Caco-2 (cell line): ENCODE data around the gene TMPRSS3. TPM values are rescaled to one million over a fixed set of nuclear protein-coding genes. Genes with fewer than 3 reads are reported as not detected.

Experiments used
- BruUV-seq: library from RNA; stranded (reverse); fragments of 400-500 nt; replicated peaks from 2 replicates; lab custom pipeline; 2021; lab: Mats Ljungman, UMichigan
- CTCF ChIA-PET: fragments of 300-600 bp; sonication (Branson Sonifier 250); formaldehyde crosslinking; loops from one replicate; lab custom pipeline; 2022; ENCODE audit warnings: antibody characterized with exemption; lab: Charles Lee
- POLR2A ChIA-PET: fragments of 300-600 bp; sonication (Branson Sonifier 250); formaldehyde crosslinking; loops from one replicate; lab custom pipeline; 2022; ENCODE audit warnings: antibody characterized with exemption; lab: Charles Lee
- DNase-seq, 2 experiments: peaks; one replicate each; pipeline versions ENCODE4 v3.0.0 to v3.0.0-alpha.2; 2020 to 2022
- H3K27me3 ChIP-seq: replicated peaks from 2 replicates; pipeline ENCODE4 v1.6.0; 2011; ENCODE audit warnings: low read length; ENCODE audit not compliant: control insufficient read depth, insufficient read depth
- H3K36me3 ChIP-seq: 2 replicates; pipeline ENCODE4 v1.5.1; 2011; ENCODE audit warnings: low read length; ENCODE audit not compliant: control insufficient read depth, insufficient read depth
- H3K4me1 ChIP-seq: fragments of 250-450 bp; sonication (Bioruptor Pico); 2 replicates; pipeline ENCODE4 v1.5.1; 2020; ENCODE audit warnings: mild to moderate bottlenecking
- H3K4me3 ChIP-seq: 2 replicates; pipeline ENCODE4 v1.5.1; 2011; ENCODE audit warnings: low read depth, mild to moderate bottlenecking, control low read depth, low read length
- H3K9me3 ChIP-seq: fragments of 250-450 bp; sonication (Bioruptor Pico); 2 replicates; pipeline ENCODE4 v1.5.1; 2020; ENCODE audit warnings: mild to moderate bottlenecking, moderate library complexity
- H3K27ac Mint-ChIP-seq: one replicate; pipeline ENCODE4 v1.8.0; 2022; ENCODE audit warnings: mixed read lengths; ENCODE audit not compliant: unreplicated experiment
- H3K27me3 Mint-ChIP-seq: one replicate; pipeline ENCODE4 v1.8.0; 2022; ENCODE audit warnings: mixed read lengths; ENCODE audit not compliant: insufficient read depth, unreplicated experiment
- H3K36me3 Mint-ChIP-seq: one replicate; pipeline ENCODE4 v1.8.0; 2022; ENCODE audit warnings: mild to moderate bottlenecking, mixed read lengths; ENCODE audit not compliant: insufficient read depth, unreplicated experiment
- H3K4me1 Mint-ChIP-seq: one replicate; pipeline ENCODE4 v1.8.0; 2022; ENCODE audit warnings: low read depth, mixed read lengths; ENCODE audit not compliant: unreplicated experiment
- H3K4me3 Mint-ChIP-seq: one replicate; pipeline ENCODE4 v1.8.0; 2022; ENCODE audit warnings: mild to moderate bottlenecking, moderate library complexity, mixed read lengths; ENCODE audit not compliant: unreplicated experiment
- H3K9me3 Mint-ChIP-seq: one replicate; pipeline ENCODE4 v1.8.0; 2022; ENCODE audit warnings: mixed read lengths; ENCODE audit not compliant: unreplicated experiment
- CTCF ChIP-seq, 2 experiments: fragments of 200-600 bp in 1 of 2; IDR thresholded peaks; 1 replicate in 1 of 2; 2 replicates in 1 of 2; pipeline versions ENCODE4 v1.5.1 to v1.8.0; 2011 to 2022; ENCODE audit warnings: antibody characterized with exemption in 1 of 2, control low read depth in 1 of 2, inconsistent platforms in 1 of 2, low read depth in 1 of 2, low read length in 1 of 2, mild to moderate bottlenecking in 1 of 2, moderate library complexity in 1 of 2; ENCODE audit not compliant: insufficient read depth in 1 of 2, severe bottlenecking in 1 of 2, unreplicated experiment in 1 of 2
- intact Hi-C: fragments of 100-400 bp; cut with micrococcal nuclease; formaldehyde crosslinking; loops from one replicate; pipeline ENCODE4 v1.10.0; 2022; ENCODE audit not compliant: unreplicated experiment
- total RNA-seq: library from RNA; stranded (reverse); gene quantifications from 2 replicates; pipeline ENCODE4 v1.2.3, GENCODE V29; 2022

The TMPRSS3 gene
- total RNA-seq, 1 experiment from 2014 or later = not detected

- H3K27me3 Mint-ChIP-seq = no peaks in the 10 kb centered on the region
Measured at GRCh38 chr21:42365770-42366169, 30.1 kb downstream of the TMPRSS3 start.

DNA sequence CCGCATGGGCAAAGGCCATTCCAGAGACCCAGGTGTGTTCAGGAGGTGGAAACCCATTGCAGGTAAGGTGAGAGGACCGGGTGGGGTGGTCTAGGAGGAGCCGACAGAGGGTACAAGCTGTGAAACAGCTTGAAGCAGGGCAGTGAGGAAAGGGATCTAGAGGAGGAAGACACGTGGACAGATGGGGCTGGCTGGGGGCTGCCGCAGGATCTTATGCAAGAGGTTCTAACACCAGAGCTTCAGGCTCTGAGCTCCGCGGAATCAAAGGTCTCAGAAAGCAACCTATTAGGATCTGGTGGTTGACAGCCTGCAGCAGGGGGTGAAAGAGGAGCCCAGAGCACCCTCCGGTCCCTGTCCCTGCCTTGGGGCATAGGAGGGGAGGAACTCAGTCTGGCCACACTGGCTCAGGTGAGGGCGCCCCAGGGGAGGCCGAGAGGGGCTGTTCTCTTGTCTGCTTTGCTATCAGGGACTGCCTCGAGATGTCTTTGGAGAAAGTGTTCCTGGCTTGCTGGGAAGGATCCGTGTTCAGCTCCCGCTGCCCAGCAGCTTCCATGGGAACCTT is 31.5 kb downstream of the TMPRSS3 start:
- no TSS peak for BruUV-seq
- intact Hi-C loops = loop anchor here (10.0 kb wide), 1 partner anchor 50 kb away; the partner anchor contains the start of gene TFF3
- DNase-seq = no peak
- no peaks in the 10 kb centered on the region for H3K27me3 Mint-ChIP-seq
- Histone ChIP-seq H3K9me3 (no peaks in the 10 kb centered on the region), H3K27me3 (no peaks in the 10 kb centered on the region), H3K4me3 (no peak overlapping the region), H3K4me1 (peaks cover 22% of the 10 kb centered on the region), H3K36me3 (no peaks in the 10 kb centered on the region)
- POLR2A ChIA-PET = no interaction called here
- H3K9me3 Mint-ChIP-seq = no peaks in the 10 kb centered on the region
- H3K36me3 Mint-ChIP-seq = no peaks in the 10 kb centered on the region
- CTCF ChIA-PET = interaction anchor here (0.7 kb wide), 1 partner anchor 9 kb away, joined by 3 read pairs; no protein-coding TSS in a partner anchor
- no peak overlapping the region for H3K4me3 Mint-ChIP-seq
- TF ChIP-seq CTCF (IDR thresholded peaks at IDR 0.05; ENCODE audit: insufficient read depth in 1 of 2, low read depth in 1 of 2, low read length in 1 of 2, severe bottlenecking in 1 of 2, unreplicated experiment in 1 of 2) = no peak
- peaks cover 31% of the 10 kb centered on the region for H3K4me1 Mint-ChIP-seq
- no peak overlapping the region for H3K27ac Mint-ChIP-seq

More at GRCh38 chr21:42365770-42366169, 30.1 kb downstream of the TMPRSS3 start:
- no peak for TF ChIP-seq CTCF (IDR thresholded peaks at IDR 0.05; ENCODE audit: insufficient read depth in 1 of 2, low read depth in 1 of 2, low read length in 1 of 2, severe bottlenecking in 1 of 2, unreplicated experiment in 1 of 2)
- no peak for DNase-seq
- Histone ChIP-seq H3K36me3 (no peaks in the 10 kb centered on the region), H3K4me1 (peaks cover 22% of the 10 kb centered on the region), H3K27me3 (no peaks in the 10 kb centered on the region), H3K9me3 (no peaks in the 10 kb centered on the region), H3K4me3 (no peak overlapping the region)
- Mint-ChIP-seq H3K9me3 (no peaks in the 10 kb centered on the region), H3K4me3 (no peak overlapping the region), H3K27ac (no peak overlapping the region), H3K36me3 (no peaks in the 10 kb centered on the region), H3K4me1 (peaks cover 31% of the 10 kb centered on the region)
- BruUV-seq = no TSS peak
- POLR2A ChIA-PET = no interaction called here
- intact Hi-C loops = loop anchor here (5.0 to 10.0 kb wide), 2 partner anchors 33 to 51 kb away; partner anchors contain the start of gene TFF3
- CTCF ChIA-PET = interaction anchor here (0.9 kb wide), 1 partner anchor 36 kb away, joined by 3 read pairs; no protein-coding TSS in a partner anchor

DNA sequence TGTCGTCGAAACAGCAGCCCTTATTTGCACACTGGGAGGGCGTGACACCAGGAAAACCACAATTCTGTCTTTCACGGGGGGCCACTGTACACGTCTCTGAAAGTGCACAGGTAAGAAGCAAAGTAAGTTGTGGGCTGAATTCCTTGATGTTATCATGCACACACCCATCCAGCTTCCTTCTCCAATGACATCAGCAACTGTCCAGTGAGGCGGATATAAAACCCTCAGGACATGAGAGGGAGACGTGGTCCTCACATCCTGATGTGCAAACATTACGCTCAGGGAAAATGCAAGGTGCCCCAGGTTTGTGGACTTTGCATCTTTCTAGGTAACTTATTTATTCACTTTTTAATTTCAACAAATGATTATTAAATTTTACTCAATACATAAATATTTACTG is 32.5 kb downstream of the TMPRSS3 start:
- H3K4me3 ChIP-seq = no peak overlapping the region
- ChIA-PET POLR2A (no interaction called here), CTCF (no interaction called here)
- Mint-ChIP-seq H3K36me3 (no peaks in the 10 kb centered on the region), H3K4me3 (no peak overlapping the region), H3K9me3 (no peaks in the 10 kb centered on the region), H3K4me1 (peaks cover 25% of the 10 kb centered on the region), H3K27me3 (no peaks in the 10 kb centered on the region), H3K27ac (no peak overlapping the region)
- no peaks in the 10 kb centered on the region for H3K9me3 ChIP-seq
- BruUV-seq = no TSS peak
- H3K4me1 ChIP-seq = peaks cover 22% of the 10 kb centered on the region
- intact Hi-C loops = loop anchor here (10.0 kb wide), 1 partner anchor 49 kb away; the partner anchor contains the start of gene TFF3
- H3K36me3 ChIP-seq = no peaks in the 10 kb centered on the region
- no peak for TF ChIP-seq CTCF (IDR thresholded peaks at IDR 0.05; ENCODE audit: insufficient read depth in 1 of 2, low read depth in 1 of 2, low read length in 1 of 2, severe bottlenecking in 1 of 2, unreplicated experiment in 1 of 2)
- H3K27me3 ChIP-seq = no peaks in the 10 kb centered on the region
- no peak for DNase-seq
